Renal cortical epithelial cell (primary cell): ENCODE results near the gene KSR2. TPM values are rescaled to one million over a fixed set of nuclear protein-coding genes. Genes with fewer than 3 reads are reported as not detected.
"Not testable (repeated sequence)": the region's sequence is repeated elsewhere in the genome, so short reads cannot be mapped to it uniquely, and the experiment has no call there.

Experiments used
- DNase-seq: peaks from one replicate; pipeline ENCODE4 v3.0.0-alpha.2; 2011; ENCODE audit warnings: low read depth
- total RNA-seq: library from RNA; depleted of rRNA; stranded (reverse); fragments of >200 nt; gene quantifications from 2 replicates; pipeline ENCODE4 v1.2.3, GENCODE V29; 2014

KSR2 gene
- under 0.01 and 0.65 TPM in 2 replicates for total RNA-seq

GRCh38 chr12:117968826-117969659, at the start of gene KSR2:
TSS of gene KSR2 (minus strand) at chr12:117968990. CDS start at chr12:117968255, 735 bp downstream.
- peak; percentile 35 for DNase-seq

GRCh38 chr12:118017926-118018325, 49.1 kb upstream of the KSR2 start:
- no peak for DNase-seq

- peak; percentile 91 for DNase-seq
Measured at GRCh38 chr12:118016424-118017264, 47.9 kb upstream of the KSR2 start, which contains the start of gene RFC5. TSS of gene RFC5 (plus strand) at chr12:118016703. CDS start at chr12:118016828, 125 bp downstream.

GRCh38 chr12:118015944-118016343, 47.2 kb upstream of the KSR2 start:
- no peak for DNase-seq

- DNase-seq: no peak
Measured at GRCh38 chr12:118015306-118015705, 46.5 kb upstream of the KSR2 start.

GRCh38 chr12:118013283-118013682, 44.5 kb upstream of the KSR2 start:
- no peak for DNase-seq

- no peak for DNase-seq
Measured at GRCh38 chr12:118011961-118012360, 43.2 kb upstream of the KSR2 start.

GRCh38 chr12:118011377-118011776, 42.6 kb upstream of the KSR2 start:
- no peak for DNase-seq

GRCh38 chr12:118010903-118011302, 42.1 kb upstream of the KSR2 start:
- DNase-seq: no peak

- not testable (repeated sequence) for DNase-seq
Measured at GRCh38 chr12:117999806-118000205, 31.0 kb upstream of the KSR2 start.

GRCh38 chr12:117998719-117999118, 29.9 kb upstream of the KSR2 start:
- peak; percentile 67 for DNase-seq

- no peak for DNase-seq
Measured at GRCh38 chr12:117994551-117995438, 26.0 kb upstream of the KSR2 start.

GRCh38 chr12:117986705-117987469, 18.1 kb upstream of the KSR2 start:
- DNase-seq: peak; percentile 98

GRCh38 chr12:117985182-117985581, 16.4 kb upstream of the KSR2 start:
- DNase-seq: no peak

- DNase-seq: no peak
Measured at GRCh38 chr12:117981267-117981666, 12.5 kb upstream of the KSR2 start.

- no peak for DNase-seq
Measured at GRCh38 chr12:117980616-117981015, 11.8 kb upstream of the KSR2 start.

GRCh38 chr12:117977373-117977772, 8.6 kb upstream of the KSR2 start:
- no peak for DNase-seq

- DNase-seq: no peak
Measured at GRCh38 chr12:117975006-117975405, 6.2 kb upstream of the KSR2 start.

GRCh38 chr12:117972301-117972700, 3.5 kb upstream of the KSR2 start:
- no peak for DNase-seq

GRCh38 chr12:117970334-117970733, 1.5 kb upstream of the KSR2 start:
- no peak for DNase-seq
